Stomach (tissue), 4 donors: ENCODE data around the gene FOXP3.

ENCODE experiments used
- CTCF ChIP-seq, 7 experiments: fragments of 450-650 bp in 4 of 7; fragments of 200-600 bp in 3 of 7; sonication (generic) in 3 of 7; IDR thresholded peaks; one replicate each; pipeline ENCODE4 v1.5.1; 2016 to 2019; ENCODE audit warnings: antibody characterized with exemption in 7 of 7, control low read depth in 2 of 7, mild to moderate bottlenecking in 1 of 7
- EP300 ChIP-seq: sonication (generic); formaldehyde crosslinking; IDR thresholded peaks from one replicate; pipeline ENCODE4 v1.6.1; 2017; ENCODE audit warnings: antibody characterized with exemption
- POLR2A ChIP-seq, 4 donors: fragments of 450-650 bp; IDR thresholded peaks; one replicate each; pipeline ENCODE4 v1.6.1; 2016; ENCODE audit warnings: antibody characterized with exemption in 4 of 4, control low read depth in 2 of 4, mild to moderate bottlenecking in 1 of 4, moderate library complexity in 1 of 4
- POLR2AphosphoS5 ChIP-seq, 3 donors: sonication (generic); formaldehyde crosslinking; IDR thresholded peaks; one replicate each; pipeline ENCODE4 v1.6.1; 2016; ENCODE audit warnings: antibody characterized with exemption in 3 of 3

DNA sequence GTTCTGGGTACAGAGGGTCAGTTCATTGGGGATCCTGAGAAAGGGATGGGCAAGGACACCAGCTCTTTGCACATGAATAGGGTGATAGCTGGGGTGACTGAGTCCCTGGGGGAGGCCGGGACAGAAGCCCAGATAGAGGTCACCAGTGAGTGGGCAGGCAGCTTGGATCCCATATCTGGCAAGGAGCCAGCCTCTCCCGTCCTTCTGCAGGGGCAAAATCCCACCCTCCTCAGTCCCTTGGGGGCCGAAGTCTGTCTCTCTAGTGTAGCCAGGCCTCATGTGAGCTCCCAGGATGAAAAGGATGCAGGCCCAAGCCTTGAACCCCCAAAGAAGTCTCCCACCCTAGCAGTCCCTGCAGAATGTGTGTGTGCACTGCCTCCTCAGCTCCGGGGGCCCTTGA is 22.1 kb upstream of the FOXP3 start:
- TF ChIP-seq EP300 (no peak), CTCF (IDR thresholded peaks at IDR 0.05) (no peak), POLR2AphosphoS5 (IDR thresholded peaks at IDR 0.05) (no peak), POLR2A (IDR thresholded peaks at IDR 0.05) (no peak)
